T follicular helper cell (primary cell): Measurements from ENCODE around the gene DCT.

ENCODE experiments used
- DNase-seq: peaks from one replicate; pipeline ENCODE4 v3.0.0-alpha.2; 2020; ENCODE audit warnings: low read depth

DCT gene

GRCh38 chr13:94454334-94454733 is 25.1 kb downstream of the DCT start:
- no peak for DNase-seq

DNA sequence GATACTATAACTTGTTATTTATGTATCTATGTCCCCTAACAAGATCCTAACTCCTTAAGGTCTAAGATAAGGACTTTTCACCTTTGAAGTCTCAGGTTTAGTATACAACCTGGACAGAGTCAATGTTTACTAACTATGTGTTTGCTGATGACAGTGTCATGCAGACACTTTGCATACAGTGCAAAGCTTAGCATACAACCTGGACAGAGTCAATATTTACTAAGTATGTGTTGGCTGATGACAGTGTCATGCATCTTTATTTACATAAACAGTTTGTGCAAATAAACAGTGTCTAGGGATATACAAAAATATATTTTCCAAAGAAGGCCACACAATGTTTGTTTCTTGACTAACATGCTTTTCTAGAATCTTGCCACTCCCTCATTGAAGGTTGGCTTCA is 34.7 kb downstream of the DCT start:
- no peak for DNase-seq

- no peak for DNase-seq
These were observed 43.8 kb downstream of the DCT start for GRCh38 chr13:94435604-94436226.

- DNase-seq = no peak
These were observed 46.2 kb downstream of the DCT start for GRCh38 chr13:94433055-94433961.

DNA sequence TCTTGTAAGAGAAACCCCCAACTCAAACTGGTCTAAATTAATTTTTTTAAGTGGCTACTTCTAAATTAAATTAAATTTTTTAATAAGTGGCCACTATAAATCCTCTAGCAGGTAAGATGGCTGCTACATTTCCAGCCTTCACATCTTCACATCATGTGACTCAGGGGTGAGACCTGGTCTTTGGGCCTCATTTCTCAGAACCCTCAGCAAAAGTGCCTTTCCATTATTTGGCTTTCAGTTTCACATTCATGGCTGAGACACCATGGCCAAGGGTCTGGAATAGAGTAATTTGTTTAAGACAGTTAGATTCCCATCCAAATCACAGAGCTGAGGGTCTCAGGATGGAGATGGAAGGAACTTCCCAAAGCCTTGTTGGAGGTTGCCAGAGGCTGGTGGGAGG is 47.5 kb downstream of the DCT start:
- no peak for DNase-seq

- no peak for DNase-seq
These were observed 47.9 kb downstream of the DCT start for GRCh38 chr13:94431574-94431973.

DNA sequence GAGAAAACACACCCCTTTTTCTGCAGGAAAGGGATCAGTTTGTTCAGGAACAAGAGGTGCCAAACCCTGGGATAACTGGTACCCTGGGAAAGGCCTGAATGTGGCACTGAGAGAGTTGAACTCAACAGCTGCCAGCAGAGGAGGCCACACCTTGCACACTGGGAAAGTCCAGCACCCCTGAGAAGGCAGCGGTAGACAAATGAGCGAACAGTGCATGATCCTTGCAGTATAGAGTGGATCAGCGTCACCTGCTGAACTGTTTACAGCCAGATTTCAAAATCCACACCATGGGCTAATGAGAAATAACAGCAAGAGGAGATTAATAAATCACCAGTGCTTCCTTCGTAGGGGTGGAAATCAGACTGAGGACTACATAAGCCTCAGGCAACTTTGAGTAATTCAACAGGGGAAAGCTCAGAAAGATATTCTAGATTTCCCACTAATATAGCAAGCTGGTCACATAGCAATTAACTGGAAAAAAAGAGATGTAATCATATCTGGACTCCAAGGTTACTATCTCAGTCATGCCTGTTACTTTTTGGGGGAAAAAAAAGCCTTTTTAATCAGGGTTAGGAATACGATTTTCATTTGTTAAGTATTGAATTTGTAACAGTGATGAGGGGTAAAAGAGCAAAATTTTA is 52.0 kb downstream of the DCT start:
- no peak for DNase-seq

DNA sequence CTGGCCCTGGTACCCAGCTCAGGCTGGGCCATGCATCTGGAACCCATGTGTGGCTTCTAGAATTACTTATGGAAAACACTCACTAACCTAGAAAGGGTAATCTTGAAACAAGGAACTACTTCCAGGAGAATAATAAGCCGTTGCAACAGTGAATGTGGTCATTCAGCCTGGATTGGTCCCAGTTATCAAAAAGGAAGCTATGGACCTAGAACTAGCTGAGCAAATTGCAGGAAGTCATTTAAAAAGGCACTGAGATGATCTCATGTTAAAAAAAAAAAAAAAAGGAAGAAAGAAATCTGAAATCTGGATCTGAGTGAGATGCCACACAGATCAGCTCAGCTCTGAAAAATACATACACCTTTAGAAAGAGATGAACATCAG is 59.6 kb downstream of the DCT start:
- DNase-seq = no peak

DNA sequence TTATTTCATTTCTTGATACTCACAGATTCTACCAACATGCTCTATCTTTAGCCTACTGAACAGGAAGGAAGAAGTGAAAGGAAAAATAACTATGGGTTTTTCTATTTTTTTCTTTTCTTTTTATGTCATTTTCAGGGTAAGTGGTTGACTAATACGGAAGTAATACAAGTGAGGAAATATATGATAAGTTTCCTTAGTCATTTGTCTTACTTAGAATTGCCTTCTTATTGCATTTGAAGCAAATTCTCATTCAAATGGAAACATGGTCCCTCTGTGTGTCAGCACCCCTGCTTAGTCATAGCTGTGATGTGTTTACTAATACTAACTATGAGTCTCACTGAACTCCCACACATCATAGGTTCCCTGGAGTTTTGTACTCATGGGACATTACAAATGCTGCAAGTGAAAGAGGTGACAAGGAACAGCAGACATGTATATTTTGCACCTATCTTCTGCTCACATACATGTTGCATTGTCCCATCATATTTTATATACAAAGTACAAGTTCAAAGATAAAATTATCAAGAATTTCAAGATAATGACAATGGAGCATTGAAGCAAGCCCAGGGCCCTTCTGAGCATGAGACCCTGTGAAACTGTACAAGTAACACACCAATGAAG is 60.1 kb downstream of the DCT start:
- DNase-seq = no peak

DNA sequence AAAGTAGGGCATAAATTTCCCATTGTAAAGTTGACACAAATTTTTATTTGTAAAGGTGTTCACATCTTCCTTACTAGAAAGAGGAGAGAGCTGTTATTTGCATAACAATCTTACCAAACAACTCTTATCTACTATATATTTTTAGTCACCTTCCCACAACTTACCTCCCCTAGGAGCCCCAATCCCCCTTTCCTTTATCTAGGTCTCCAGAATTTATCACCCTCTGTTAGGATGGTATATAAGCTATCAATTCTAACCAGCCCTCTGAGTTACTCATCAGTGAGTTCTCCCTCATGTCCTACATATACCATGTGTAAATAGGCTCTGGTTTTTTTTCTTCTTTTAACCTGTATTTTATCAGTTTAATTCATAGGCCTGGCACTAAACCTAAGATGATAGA is 62.2 kb downstream of the DCT start:
- DNase-seq = no peak

GRCh38 chr13:94416454-94417080 is 62.9 kb downstream of the DCT start:
- no peak for DNase-seq

DNA sequence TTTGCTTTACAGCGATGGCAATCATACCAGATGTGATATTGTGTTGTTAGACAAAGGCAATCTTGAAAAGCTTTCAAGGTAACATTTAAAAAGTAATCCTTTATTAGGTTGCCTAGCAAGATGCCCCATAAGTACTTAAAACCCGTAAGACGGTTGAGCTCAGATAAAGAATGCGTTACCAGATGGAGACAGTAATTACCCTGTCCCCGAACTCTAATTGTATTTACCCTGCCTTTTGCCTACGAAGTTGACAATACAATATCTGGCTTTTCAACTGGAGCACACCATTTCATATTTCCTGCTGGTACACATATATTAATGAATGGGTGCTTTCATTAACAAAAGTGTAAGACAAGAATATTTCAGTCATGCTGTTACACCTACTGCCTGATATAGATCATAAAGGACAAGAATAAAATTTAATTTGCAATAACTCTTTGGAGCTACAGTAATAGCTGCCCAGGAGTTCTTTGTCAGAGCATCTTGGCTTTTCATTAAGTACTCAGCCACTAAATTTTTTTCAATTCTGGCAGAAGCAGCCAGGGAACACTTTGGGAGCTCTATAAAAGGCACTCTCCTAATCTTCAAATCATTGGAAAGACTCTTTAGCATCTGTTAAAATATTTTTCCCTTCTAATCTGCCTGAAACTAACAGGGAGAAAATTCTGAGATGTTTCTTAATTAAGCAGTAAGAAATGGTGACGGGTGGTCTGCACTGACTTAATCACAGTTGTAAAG is 63.8 kb downstream of the DCT start:
- no peak for DNase-seq

- DNase-seq = no peak
These were observed 64.8 kb downstream of the DCT start for GRCh38 chr13:94414708-94415107.

GRCh38 chr13:94414141-94414540 is 65.3 kb downstream of the DCT start:
- DNase-seq = no peak

GRCh38 chr13:94413598-94413944 is 65.9 kb downstream of the DCT start:
- DNase-seq = no peak

- no peak for DNase-seq
These were observed 66.4 kb downstream of the DCT start for GRCh38 chr13:94412870-94413597.

GRCh38 chr13:94411747-94412146 is 67.7 kb downstream of the DCT start:
- DNase-seq = no peak

- no peak for DNase-seq
These were observed 71.0 kb downstream of the DCT start for GRCh38 chr13:94408314-94409036.

- no peak for DNase-seq
These were observed 78.6 kb downstream of the DCT start for GRCh38 chr13:94400874-94401273.

- DNase-seq = no peak
These were observed 79.7 kb downstream of the DCT start for GRCh38 chr13:94399812-94400211.
